ENCODE measurements around the gene MFSD1.

The MFSD1 gene

GRCh38 chr3:158780766-158781165, 21.1 kb upstream of the MFSD1 start:
- Histone ChIP-seq H3K4me3 (ENCODE audit: low read length, poor library complexity, severe bottlenecking) (no peak overlapping the region), H3K9me2 (replicated peaks; ENCODE audit: low read depth, low read length) (no peaks in the 10 kb centered on the region), H2AFZ (ENCODE audit: low read length) (no peak overlapping the region), H3K4me1 (ENCODE audit: insufficient read depth, low read length, poor library complexity, severe bottlenecking) (no peaks in the 10 kb centered on the region), H3K9ac (ENCODE audit: low read depth, low read length, poor library complexity, severe bottlenecking) (no peak overlapping the region), H3K27me3 (ENCODE audit: insufficient read depth, low read length, poor library complexity, severe bottlenecking) (no peaks in the 10 kb centered on the region), H3K36me3 (ENCODE audit: insufficient read depth, low read length) (no peaks in the 10 kb centered on the region), H3K4me2 (ENCODE audit: low read depth, low read length, poor library complexity, severe bottlenecking) (no peak overlapping the region), H4K20me1 (ENCODE audit: insufficient read depth, low read length, poor library complexity, severe bottlenecking) (no peaks in the 10 kb centered on the region), H3K79me2 (ENCODE audit: insufficient read depth, low read length) (no peaks in the 10 kb centered on the region), H3F3A (ENCODE audit: low read depth) (no peaks in the 10 kb centered on the region), H3K9me3 (ENCODE audit: insufficient read depth, low read depth, low read length) (no peaks in the 10 kb centered on the region)
- TF ChIP-seq EZH2phosphoT487 (IDR thresholded peaks at IDR 0.05; ENCODE audit: borderline replicate concordance) = no peak
- TF ChIP-seq CTCF (conservative IDR thresholded peaks at IDR 0.05; ENCODE audit: low read length) = no peak

- no peaks in the 10 kb centered on the region for H3K4me1 ChIP-seq (ENCODE audit: insufficient read depth, low read length, poor library complexity, severe bottlenecking)
- no peaks in the 10 kb centered on the region for H3K9me3 ChIP-seq (ENCODE audit: insufficient read depth, low read depth, low read length)
- no peaks in the 10 kb centered on the region for H3K9me2 ChIP-seq (replicated peaks; ENCODE audit: low read depth, low read length)
- no peaks in the 10 kb centered on the region for H3K27me3 ChIP-seq (ENCODE audit: insufficient read depth, low read length, poor library complexity, severe bottlenecking)
- H2AFZ ChIP-seq (ENCODE audit: low read length) = no peak overlapping the region
- no peaks in the 10 kb centered on the region for H3K36me3 ChIP-seq (ENCODE audit: insufficient read depth, low read length)
- H3K9ac ChIP-seq (ENCODE audit: low read depth, low read length, poor library complexity, severe bottlenecking) = no peak overlapping the region
- H4K20me1 ChIP-seq (ENCODE audit: insufficient read depth, low read length, poor library complexity, severe bottlenecking) = no peaks in the 10 kb centered on the region
- H3F3A ChIP-seq (ENCODE audit: low read depth) = no peaks in the 10 kb centered on the region
- no peak overlapping the region for H3K4me3 ChIP-seq (ENCODE audit: low read length, poor library complexity, severe bottlenecking)
- TF ChIP-seq CTCF (conservative IDR thresholded peaks at IDR 0.05; ENCODE audit: low read length) = no peak
- TF ChIP-seq EZH2phosphoT487 (IDR thresholded peaks at IDR 0.05; ENCODE audit: borderline replicate concordance) = no peak
- H3K79me2 ChIP-seq (ENCODE audit: insufficient read depth, low read length) = no peaks in the 10 kb centered on the region
- H3K4me2 ChIP-seq (ENCODE audit: low read depth, low read length, poor library complexity, severe bottlenecking) = no peak overlapping the region
Observed at GRCh38 chr3:158781191-158781590, 20.7 kb upstream of the MFSD1 start.

DNA sequence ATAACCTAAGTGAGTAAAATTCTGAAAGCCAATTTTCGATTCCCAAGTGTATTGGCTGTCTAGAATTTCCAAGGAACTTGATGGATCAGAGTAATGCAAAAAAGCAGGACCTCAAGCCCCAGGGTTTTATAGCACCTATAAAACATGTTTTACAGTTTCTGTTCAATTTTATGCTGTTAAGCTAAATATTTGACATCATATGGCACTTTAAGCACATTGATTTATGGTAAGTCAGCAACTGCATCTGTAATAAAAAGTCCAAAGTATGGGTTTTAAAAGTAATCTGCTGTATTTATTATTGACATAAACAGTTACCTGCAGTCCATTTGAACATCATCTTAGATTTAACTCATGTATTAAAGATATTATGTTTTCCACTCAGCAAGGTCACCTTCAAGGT, 20.0 kb upstream of the MFSD1 start:
- H3K79me2 ChIP-seq (ENCODE audit: insufficient read depth, low read length) = no peaks in the 10 kb centered on the region
- no peak overlapping the region for H2AFZ ChIP-seq (ENCODE audit: low read length)
- no peaks in the 10 kb centered on the region for H3K27me3 ChIP-seq (ENCODE audit: insufficient read depth, low read length, poor library complexity, severe bottlenecking)
- H3K9me3 ChIP-seq (ENCODE audit: insufficient read depth, low read depth, low read length) = no peaks in the 10 kb centered on the region
- no peak overlapping the region for H3K4me3 ChIP-seq (ENCODE audit: low read length, poor library complexity, severe bottlenecking)
- no peaks in the 10 kb centered on the region for H3F3A ChIP-seq (ENCODE audit: low read depth)
- H4K20me1 ChIP-seq (ENCODE audit: insufficient read depth, low read length, poor library complexity, severe bottlenecking) = no peaks in the 10 kb centered on the region
- H3K4me1 ChIP-seq (ENCODE audit: insufficient read depth, low read length, poor library complexity, severe bottlenecking) = no peaks in the 10 kb centered on the region
- TF ChIP-seq CTCF (conservative IDR thresholded peaks at IDR 0.05; ENCODE audit: low read length) (no peak), EZH2phosphoT487 (IDR thresholded peaks at IDR 0.05; ENCODE audit: borderline replicate concordance) (no peak)
- no peaks in the 10 kb centered on the region for H3K36me3 ChIP-seq (ENCODE audit: insufficient read depth, low read length)
- H3K9ac ChIP-seq (ENCODE audit: low read depth, low read length, poor library complexity, severe bottlenecking) = no peak overlapping the region
- H3K4me2 ChIP-seq (ENCODE audit: low read depth, low read length, poor library complexity, severe bottlenecking) = no peak overlapping the region
- no peaks in the 10 kb centered on the region for H3K9me2 ChIP-seq (replicated peaks; ENCODE audit: low read depth, low read length)

Measured in Loucy (cell line).